HG02870 (cell line): ENCODE measurements around the gene P4HB.

ENCODE experiments used
- ATAC-seq: cut with Tn5 transposase; IDR thresholded peaks from one replicate; pipeline ENCODE4 v1.9.1; 2021; ENCODE audit warnings: mild to moderate bottlenecking, moderate library complexity; ENCODE audit not compliant: unreplicated experiment

P4HB gene

DNA sequence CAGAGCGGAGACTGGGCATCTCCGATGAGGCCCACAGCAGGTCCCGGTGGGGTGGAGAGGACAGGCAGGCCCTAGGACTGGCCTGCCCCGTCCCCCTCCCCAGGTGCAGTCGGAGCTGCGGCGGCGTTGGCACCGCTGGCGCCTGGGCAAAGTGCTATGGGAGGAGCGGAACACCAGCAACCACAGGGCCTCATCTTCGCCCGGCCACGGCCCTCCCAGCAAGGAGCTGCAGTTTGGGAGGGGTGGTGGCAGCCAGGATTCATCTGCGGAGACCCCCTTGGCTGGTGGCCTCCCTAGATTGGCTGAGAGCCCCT is 47.0 kb downstream of the P4HB start:
- ATAC-seq = no peak

DNA sequence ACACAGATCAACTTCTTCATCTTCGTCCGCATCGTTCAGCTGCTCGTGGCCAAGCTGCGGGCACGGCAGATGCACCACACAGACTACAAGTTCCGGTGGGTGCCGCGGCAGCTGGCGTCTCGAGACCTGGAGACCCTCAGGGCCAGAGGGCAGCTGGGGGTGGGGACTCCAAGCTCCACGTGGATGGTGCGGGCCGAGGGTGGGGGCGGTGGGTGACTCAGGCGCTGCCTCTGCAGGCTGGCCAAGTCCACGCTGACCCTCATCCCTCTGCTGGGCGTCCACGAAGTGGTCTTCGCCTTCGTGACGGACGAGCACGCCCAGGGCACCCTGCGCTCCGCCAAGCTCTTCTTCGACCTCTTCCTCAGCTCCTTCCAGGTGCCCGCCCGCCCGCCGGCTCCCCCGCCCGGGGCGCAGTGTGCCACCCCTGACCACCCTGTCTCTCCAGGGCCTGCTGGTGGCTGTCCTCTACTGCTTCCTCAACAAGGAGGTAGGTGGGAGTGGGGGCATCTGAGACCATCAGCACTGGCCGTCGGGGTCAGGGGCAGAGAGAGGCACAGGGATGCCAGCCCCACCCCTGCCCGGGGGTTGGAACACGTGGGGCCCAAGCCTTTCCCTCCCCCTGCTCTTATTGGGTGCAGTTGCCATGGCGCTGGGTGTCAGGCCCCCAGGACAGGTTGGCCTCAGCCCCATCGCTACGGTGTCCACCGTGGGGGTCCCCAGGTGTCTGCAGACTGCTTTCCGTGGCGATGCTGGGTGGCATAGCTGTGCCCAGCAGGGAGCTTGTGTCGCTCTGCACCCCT is 47.6 kb downstream of the P4HB start:
- no peak for ATAC-seq

DNA sequence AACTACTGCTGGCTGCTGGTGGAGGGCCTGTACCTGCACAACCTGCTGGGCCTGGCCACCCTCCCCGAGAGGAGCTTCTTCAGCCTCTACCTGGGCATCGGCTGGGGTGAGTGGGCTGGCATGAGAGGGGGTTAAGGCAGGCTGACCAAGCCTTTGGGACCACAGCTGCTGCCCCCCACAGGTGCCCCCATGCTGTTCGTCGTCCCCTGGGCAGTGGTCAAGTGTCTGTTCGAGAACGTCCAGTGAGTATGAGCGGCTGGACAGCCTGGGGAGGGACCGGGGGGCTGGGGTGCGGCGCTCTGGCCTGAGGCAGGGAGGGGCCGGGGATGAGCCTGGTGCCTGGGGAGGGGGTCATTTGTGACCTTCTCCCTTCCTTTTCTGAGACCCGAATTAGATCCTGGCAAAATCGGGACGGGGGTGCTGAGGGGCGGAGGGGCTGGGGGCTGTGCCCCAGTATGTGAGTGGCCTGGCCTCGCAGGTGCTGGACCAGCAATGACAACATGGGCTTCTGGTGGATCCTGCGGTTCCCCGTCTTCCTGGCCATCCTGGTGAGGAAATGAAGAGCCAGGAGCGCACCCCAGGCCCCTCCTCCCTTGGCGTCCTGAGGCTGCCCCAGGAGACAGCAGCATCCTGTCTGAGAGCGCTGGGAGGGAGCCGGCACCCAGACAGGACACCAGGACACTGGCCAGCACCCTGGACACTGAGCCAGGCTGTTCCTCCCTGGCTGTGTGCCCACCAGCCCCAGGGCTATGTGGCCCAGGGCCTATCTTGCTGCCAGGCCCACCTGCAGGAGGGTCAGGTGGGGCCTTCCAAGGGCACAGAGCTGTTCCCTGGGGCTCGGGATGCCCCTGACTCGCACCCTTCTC is 48.4 kb downstream of the P4HB start:
- ATAC-seq = no peak

DNA sequence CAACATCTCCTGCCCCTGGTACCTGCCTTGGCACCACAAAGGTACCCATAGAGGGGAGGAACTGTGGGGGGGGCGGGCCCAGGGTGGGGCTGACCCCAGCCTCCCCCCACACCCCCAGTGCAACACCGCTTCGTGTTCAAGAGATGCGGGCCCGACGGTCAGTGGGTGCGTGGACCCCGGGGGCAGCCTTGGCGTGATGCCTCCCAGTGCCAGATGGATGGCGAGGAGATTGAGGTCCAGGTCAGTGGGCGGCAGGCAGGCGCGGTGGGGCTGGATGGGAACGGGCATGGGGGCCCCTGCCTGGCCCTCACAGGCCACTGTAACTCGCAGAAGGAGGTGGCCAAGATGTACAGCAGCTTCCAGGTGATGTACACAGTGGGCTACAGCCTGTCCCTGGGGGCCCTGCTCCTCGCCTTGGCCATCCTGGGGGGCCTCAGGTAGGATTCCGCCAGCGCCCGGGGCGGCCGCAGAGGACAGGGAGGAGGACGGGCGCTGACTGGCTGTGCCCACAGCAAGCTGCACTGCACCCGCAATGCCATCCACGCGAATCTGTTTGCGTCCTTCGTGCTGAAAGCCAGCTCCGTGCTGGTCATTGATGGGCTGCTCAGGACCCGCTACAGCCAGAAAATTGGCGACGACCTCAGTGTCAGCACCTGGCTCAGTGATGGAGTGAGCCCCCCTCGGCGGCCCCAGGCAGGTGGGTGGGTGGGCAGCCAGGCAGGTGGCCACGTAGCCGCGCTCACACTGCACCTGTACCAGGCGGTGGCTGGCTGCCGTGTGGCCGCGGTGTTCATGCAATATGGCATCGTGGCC is 49.2 kb downstream of the P4HB start:
- no peak for ATAC-seq

DNA sequence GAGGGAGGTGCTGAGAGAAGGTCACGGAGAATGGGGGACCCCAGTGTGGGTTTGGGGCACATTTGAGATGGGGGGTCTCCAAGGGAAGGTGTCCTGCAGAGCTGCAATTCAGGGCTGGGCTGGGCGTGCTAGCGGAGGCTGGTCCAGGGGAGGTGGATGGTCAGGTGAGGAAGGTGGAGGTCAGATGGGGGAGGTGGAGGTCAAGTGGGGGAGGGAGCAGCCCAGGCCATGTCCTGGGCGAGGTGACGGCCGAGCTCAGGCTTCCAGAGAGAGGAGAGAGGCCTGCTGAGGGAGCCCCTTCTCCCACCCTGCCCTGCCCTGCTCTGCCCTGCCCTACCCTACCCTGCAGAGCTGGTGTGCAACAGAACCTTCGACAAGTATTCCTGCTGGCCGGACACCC is 49.9 kb downstream of the P4HB start:
- ATAC-seq = no peak

DNA sequence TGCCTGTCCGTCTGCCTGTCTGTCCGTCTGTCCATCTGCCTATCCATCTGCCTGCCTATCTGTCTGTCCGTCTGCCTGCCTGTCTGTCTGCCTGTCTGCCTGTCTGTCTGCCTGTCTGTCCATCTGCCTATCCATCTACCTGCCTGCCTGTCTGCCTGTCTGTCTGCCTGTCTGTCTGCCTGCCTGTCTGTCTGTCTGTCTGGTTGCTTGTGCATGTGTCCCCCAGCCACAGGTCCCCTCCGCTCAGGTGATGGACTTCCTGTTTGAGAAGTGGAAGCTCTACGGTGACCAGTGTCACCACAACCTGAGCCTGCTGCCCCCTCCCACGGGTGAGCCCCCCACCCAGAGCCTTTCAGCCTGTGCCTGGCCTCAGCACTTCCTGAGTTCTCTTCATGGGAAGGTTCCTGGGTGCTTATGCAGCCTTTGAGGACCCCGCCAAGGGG is 50.8 kb downstream of the P4HB start:
- no peak for ATAC-seq

DNA sequence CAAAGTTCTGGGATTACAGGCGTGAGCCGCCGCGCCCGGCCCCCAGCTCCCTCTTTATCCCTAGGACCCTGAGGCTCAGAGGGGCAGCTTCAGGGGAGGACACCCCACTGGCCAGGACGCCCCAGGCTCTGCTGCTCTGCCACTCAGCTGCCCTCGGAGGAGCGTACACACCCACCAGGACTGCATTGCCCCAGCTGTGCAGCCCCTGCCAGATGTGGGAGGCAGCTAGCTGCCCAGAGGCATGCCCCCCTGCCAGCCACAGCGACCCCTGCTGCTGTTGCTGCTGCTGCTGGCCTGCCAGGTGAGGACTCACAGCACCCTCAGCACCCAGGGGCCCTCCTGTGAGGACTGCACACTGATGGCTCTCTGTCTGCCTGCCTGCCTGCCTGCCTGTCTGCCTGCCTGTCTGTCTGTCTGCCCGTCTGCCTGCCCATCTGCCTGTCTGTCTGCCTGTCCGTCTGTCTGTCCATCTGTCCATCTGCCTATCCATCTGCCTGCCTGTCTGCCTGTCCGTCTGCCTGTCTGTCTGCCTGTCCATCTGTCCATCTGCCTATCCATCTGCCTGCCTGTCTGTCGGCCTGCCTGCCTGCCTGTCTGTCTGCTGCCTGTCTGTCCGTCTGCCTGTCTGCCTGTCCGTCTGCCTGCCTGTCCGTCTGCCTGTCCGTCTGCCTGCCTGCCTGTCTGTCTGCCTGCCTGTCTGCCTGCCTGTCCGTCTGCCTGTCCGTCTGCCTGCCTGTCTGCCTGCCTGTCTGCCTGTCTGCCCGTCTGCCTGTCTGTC is 51.4 kb downstream of the P4HB start:
- ATAC-seq = no peak

DNA sequence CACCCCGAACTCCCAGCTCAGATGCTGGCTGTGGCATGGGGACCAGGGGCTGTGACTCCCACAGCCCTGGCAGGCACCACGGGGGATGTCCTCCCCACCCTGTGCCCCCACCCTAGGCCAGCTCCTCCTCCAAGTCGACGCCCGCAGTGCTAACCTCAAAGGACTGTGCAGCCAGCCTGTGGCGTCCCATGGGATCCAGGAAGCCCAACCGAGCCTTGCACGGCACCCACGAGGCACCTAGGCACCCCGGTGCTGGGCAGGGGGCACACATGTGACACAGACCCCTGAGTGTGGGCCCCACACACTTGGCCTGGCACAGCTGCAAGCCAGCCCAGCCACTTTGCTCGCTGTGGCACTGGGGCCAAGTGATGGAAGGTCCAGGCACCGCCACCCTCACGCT is 52.5 kb downstream of the P4HB start:
- no peak for ATAC-seq

DNA sequence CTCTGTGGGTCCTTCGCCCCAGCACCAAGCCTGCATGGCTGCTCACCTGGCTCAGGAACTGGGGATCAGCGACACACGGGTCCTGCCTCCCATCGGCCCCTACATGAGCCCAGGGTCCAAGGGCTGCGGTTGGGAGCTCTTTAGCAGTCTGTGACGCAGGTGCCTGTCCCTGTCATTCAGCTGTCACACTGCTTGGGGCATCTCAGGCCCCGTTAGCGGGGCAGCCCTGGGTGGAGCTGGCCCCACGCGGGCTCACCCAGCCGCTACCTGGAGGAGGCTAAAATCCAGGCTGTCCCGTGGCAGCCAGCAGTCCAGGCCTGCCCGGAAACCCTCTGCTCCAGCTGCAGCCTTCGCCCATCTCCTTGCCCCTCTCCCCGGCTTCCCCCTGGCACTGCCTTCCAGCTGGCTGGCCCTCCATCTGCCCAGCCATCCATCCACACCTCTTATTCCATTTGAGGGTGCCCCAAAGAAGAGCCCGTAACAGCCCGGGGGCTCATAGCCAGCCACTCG is 53.1 kb downstream of the P4HB start:
- ATAC-seq = no peak

DNA sequence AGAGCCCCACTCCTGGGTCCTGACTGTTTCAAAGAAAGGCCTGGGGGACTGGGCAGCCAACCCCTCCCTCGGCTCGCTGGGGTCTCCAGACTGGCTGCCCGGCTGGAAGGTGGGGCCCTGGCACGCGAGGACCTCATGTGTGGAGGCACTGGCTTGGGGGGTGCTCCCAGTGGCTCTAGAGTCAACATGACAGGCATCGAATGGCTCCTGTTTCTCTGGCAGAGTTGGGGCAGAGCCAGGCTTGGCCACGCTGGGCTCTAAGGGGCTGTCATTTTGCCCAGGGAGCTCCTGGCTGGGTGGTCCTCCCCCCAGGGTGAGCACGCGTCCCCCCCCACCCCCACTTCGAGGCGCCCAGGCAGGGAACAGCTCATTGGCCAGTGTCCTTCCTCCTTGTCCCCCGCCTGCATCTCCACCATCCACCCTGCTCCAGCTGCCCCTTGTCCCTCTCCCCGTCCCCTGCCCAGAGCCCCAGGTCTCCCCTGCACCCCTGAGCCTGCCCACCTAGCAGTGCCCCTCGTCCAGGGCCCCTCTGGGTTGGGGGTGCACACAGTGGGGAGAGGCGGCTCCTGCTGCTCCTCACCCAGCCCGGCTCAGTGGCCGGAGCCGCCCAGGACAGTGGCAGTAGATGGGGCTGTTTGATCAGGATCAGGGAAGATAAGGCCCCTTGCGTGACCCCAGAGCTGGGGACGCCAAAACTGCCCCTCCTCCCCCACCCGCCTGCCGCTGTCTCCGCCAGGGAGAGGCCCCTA is 53.7 kb downstream of the P4HB start:
- ATAC-seq = no peak

DNA sequence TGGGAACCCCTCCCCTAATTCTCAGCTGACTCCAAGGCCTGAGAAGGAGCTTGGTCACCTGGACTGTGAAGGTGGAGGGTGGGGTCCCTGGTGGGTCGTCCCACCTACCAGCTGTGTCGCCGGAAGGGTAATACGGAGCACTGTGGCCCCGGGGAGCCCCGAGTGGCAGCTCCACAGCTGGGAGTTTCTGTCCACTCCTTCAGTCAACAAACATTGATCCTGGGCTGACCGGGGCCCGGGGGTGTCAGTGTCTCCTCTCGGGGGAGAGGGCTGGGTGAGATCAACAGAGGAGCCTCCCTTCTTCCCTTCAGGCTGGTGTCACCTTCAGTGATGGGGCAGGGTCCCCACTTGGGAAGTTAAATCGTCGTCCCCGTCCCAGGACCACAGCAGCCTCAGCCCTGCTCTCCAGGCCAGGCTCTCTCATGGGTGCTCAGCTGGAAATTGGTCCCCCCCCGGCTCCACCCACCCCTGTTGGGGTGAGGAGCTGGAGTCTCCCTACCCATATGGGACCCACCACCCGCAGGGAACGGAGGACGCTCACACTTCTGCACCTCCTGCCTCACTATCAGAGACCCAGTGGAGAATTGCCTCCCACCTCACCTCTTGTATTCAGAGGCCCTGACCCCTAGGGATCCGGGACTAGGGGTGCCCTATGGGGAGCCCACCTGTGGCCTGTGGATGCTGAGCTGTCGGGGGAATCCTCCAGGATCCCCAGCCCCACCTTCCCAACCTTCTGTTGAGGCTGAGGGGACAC is 54.5 kb downstream of the P4HB start:
- ATAC-seq = no peak

DNA sequence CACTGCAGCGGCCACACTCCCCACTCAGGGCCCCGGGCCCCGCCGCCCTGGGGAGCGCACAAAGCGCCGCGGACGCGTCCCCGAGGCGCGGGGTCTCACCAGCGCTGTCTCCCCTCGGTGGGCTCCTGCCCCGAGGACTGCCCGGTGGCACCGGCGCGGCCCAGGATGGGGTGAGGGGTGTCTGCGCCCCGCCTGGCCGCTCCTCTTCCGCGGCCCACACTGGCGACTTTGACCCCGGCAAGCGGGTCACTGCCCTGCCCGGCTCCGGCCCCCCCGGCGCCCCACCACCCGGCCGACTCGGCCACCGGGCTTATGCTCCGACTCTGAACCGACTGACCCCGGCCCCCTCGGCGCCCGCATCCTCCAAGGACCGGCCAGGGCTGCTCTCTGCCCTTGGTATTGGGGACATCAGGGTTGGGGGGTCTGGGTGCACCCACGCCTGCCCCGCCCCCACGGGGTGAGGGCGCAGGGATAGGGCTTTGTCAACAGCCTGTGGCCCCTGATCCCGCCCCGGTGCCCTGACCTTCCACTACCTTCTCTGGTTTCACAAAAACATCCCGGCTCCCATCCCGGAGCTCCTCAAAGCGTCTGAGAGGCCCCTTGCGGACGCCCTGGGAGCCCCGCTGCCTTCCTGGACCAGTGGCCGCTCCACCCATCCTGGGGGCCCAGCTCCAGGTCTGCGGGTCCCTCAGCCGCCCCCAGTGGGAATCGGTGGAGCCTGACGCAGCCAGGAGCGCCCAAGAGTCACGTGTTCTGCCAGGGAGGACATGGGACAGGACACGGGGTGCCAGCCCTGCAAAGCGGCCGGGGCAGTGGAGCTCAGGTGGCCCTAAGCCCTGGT is 55.6 kb downstream of the P4HB start:
- no peak for ATAC-seq

DNA sequence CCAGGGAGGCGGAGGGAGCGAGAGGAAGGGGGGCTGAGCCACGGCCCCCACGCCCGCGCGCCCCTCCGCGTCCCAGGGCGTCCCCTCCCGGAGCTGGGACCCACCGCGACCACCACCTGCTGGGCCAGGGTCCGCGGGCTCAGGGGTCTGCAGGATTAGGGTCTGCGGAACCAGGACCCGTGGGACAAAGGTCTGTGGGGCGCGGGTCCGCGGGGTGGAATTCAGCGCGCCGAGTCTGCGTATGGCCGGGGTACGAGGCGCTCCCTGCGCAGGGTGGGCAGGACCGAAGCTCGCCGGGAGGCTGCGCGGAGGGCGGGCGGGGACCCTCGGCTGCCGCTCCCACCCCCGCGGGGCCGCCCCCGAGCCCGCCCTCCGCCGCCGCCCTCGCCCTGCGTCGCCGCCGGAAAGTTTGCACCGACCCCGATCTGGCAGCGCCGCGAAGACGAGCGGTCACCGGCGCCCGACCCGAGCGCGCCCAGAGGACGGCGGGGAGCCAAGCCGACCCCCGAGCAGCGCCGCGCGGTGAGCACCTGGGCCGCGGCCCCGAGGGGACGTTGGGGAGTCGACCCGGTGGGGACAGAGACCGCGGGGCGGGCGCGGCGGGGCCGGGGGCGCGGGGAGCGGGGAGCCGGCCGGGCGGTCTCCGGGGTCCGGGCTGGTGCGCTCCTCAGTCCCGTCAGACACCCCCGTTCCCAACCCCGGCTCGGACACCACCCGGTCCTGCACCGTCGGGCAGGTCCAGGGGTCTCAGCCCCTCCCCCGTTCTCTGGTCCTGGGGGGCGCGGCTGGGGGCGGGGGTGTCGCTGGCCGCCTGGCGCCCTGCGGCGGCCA is 56.4 kb downstream of the P4HB start, which contains the start of gene GCGR:
Gene GCGR, plus strand, starts transcription at position 423 of the 831 bp plus-strand sequence. CDS start 4,869 bp downstream, outside the sequence.
- no peak for ATAC-seq

DNA sequence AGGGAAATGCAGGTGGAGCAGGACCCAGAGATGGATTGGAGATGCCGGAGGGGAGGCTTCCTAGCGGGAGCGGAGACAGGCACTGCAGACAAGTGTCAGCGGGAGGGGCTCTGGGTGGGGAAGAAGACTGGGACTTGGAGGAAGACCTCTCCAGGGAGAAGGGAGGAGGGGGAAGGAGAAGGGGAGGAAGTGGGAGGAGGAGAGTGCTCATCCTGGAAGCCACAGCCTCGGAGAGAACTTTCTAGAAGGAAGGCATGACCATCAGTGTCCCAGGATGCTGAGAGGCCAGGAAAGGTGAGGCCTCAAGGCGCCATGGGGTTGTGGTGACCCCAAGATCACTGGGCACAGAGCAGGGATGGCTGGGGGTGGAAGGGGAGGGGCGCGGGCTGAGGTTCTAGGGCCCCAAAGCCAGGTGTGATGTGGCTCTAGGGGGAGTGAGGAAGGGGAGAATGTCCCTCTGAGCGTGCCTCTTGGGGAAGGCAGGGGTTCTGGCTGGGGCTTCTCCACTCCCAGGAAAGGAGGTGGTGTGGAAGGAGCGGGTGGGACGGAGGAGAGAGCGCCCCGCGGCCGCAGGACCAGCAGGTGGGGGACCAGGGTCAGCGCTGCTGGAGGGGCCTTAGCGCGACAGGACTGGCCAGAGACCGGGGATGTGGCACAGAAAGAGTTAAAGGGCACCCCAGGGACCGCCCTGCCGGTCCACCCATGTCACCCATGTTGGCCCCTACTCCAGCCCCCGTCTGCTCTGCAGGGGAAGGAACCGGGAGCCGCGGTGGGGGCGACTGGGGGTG is 57.3 kb downstream of the P4HB start:
- ATAC-seq = no peak

DNA sequence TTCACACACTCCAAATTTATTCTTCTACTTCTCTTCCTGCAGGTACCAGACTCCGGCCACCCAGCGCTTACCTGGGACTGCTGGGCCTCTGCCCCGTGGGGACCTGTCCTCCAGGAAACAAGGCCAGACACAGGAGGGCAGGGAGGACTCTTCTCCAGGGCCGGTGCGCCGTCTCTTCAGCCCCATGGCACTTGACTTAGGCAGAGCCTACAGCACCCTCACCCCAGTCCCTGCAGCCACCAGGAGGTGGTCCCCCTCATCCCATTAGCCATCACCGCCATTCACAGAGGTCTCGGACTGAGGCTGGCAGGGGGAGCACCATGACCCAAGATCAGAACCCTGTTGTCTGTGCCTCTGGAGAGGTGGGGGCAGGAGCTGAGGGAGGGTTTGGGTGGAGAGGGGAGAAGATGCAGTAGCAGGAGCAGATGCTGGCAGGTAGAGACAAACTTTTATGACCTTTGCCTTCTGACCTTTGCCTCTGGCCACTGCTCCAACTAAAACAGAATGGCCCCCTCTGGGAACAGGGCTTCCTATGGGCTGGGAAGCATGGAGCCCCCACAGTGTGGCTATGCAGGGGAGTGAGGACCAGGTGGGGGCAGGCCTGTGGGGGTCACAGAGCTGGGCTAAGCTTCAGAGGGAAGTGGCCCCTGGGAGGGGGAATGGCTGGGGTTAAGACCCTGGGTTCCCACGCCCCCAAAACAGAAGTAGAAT is 58.1 kb downstream of the P4HB start:
- ATAC-seq = no peak

DNA sequence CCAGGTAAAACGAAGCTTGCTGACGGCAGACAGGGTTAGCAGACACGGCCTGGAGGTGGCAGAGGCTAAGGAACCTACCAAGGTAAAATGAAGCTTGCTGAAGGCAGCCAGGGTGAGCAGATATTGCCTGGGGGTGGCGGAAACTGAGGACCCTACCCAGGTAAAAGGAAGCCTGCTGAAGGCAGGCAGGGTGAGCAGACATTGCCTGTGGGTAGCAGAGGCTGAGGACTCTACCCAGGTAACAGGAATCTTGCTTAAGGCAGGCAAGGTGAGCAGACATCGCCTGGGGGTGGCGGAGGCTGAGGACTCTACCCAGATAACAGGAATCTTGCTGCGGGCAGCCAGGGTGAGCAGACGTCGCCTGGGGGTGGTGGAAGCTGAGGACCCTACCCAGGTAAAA is 59.0 kb downstream of the P4HB start:
- ATAC-seq = no peak
